GM12878 (cell line): ENCODE results near the gene IL33. TPM values are rescaled to one million over a fixed set of nuclear protein-coding genes. Genes with fewer than 3 reads are reported as not detected.

Experiments used
- ATAC-seq: fragments of 200-7000 bp; cut with Tn5 transposase; 3 replicates; pipeline ENCODE4 v1.9.1; 2020; ENCODE audit warnings: mild to moderate bottlenecking, moderate library complexity
- BruUV-seq: library from RNA; stranded (reverse); fragments of 400-500 nt; replicated peaks from 2 replicates; lab custom pipeline; 2021; lab: Mats Ljungman, UMichigan
- CTCF ChIA-PET: fragments of 300-600 bp; sonication (Branson Sonifier 250); formaldehyde crosslinking; extraction: SDS; loops from one replicate; lab custom pipeline; 2021; ENCODE audit warnings: inconsistent platforms; lab: Yijun Ruan, JAX
- POLR2A ChIA-PET: fragments of 350-600 bp; formaldehyde crosslinking; extraction: SDS; loops from one replicate; lab custom pipeline; 2021; ENCODE audit warnings: inconsistent platforms; lab: Charles Lee
- RAD21 ChIA-PET: fragments of 300-600 bp; sonication (Branson Sonifier 250); formaldehyde crosslinking; loops from one replicate; lab custom pipeline; 2023; ENCODE audit warnings: antibody characterized with exemption; ENCODE audit not compliant: unreplicated experiment; lab: Charles Lee
- SMC1A ChIA-PET: fragments of 300-600 bp; sonication (Branson Sonifier 250); formaldehyde crosslinking; loops from one replicate; lab custom pipeline; 2023; ENCODE audit not compliant: unreplicated experiment, uncharacterized antibody; lab: Charles Lee
- DNase-seq: peaks from one replicate; pipeline ENCODE4 v3.0.0-alpha.2; 2011; ENCODE audit warnings: low read depth, low spot score
- FAIRE-seq: peaks from 3 replicates; lab custom pipeline; 2011; peaks lifted over from hg19 to GRCh38; lab: Jason Lieb, UNC
- H2AFZ ChIP-seq: 2 replicates; pipeline ENCODE4 v1.6.0; 2011; ENCODE audit warnings: low read depth, low read length, control low read depth; ENCODE audit not compliant: control insufficient read depth
- H3K27ac ChIP-seq: 2 replicates; pipeline ENCODE4 v1.5.1; 2011; ENCODE audit warnings: control low read depth; ENCODE audit not compliant: control insufficient read depth, insufficient read depth
- H3K27me3 ChIP-seq, 2 experiments: replicated peaks in 1 of 2; 2 replicates each; pipeline versions ENCODE4 v1.6.0 to v1.6.1; 2011; ENCODE audit warnings: low read length in 1 of 2; ENCODE audit not compliant: control insufficient read depth in 2 of 2, insufficient read depth in 2 of 2
- H3K36me3 ChIP-seq, 2 experiments: 2 replicates each; pipeline ENCODE4 v1.5.1; 2011; ENCODE audit warnings: low read length in 1 of 2; ENCODE audit not compliant: control insufficient read depth in 2 of 2, insufficient read depth in 2 of 2
- H3K4me1 ChIP-seq: 2 replicates; pipeline ENCODE4 v1.6.1; 2011; ENCODE audit warnings: mild to moderate bottlenecking, low read length, moderate library complexity, mixed read lengths; ENCODE audit not compliant: control insufficient read depth, insufficient read depth
- H3K4me2 ChIP-seq: 2 replicates; pipeline ENCODE4 v1.6.0; 2011; ENCODE audit warnings: control low read depth; ENCODE audit not compliant: control insufficient read depth, insufficient read depth
- H3K4me3 ChIP-seq: fragments of 200-600 bp; sonication (generic); 2 replicates; pipeline ENCODE4 v1.5.1; 2016
- H3K79me2 ChIP-seq: 2 replicates; pipeline ENCODE4 v1.6.0; 2011; ENCODE audit warnings: low read length; ENCODE audit not compliant: control insufficient read depth, insufficient read depth
- H3K9ac ChIP-seq: 2 replicates; pipeline ENCODE4 v1.8.0; 2011; ENCODE audit warnings: low read length, control low read depth, mixed read lengths; ENCODE audit not compliant: control insufficient read depth, insufficient read depth
- H3K9me3 ChIP-seq: replicated peaks from 3 replicates; pipeline ENCODE4 v1.5.1; 2011; ENCODE audit warnings: mild to moderate bottlenecking, low read length; ENCODE audit not compliant: control insufficient read depth, insufficient read depth
- H4K20me1 ChIP-seq: 2 replicates; pipeline ENCODE4 v1.6.0; 2011; ENCODE audit not compliant: control insufficient read depth, insufficient read depth
- ATF7 ChIP-seq: fragments of 450-650 bp; IDR thresholded peaks from 2 replicates; pipeline ENCODE4 v1.6.1; 2016; ENCODE audit warnings: low read depth, mild to moderate bottlenecking
- E2F4 ChIP-seq: IDR thresholded peaks from 2 replicates; pipeline ENCODE4 v1.6.1; 2012; ENCODE audit warnings: low read depth, low read length, improper control_type of control experiment
- FOS ChIP-seq: IDR thresholded peaks from 3 replicates; pipeline ENCODE4 v1.6.1; 2011; ENCODE audit warnings: borderline replicate concordance; ENCODE audit not compliant: insufficient read length; ENCODE audit errors: extremely low read depth
- FOXM1 ChIP-seq: IDR thresholded peaks from 2 replicates; pipeline ENCODE4 v1.6.1; 2012; ENCODE audit warnings: low read depth, mild to moderate bottlenecking, inconsistent platforms, low read length, moderate library complexity
- KDM1A ChIP-seq: fragments of 200-600 bp; sonication (generic); IDR thresholded peaks from 2 replicates; pipeline ENCODE4 v1.6.1; 2016; ENCODE audit warnings: borderline replicate concordance
- LARP7 ChIP-seq: fragments of 450-650 bp; IDR thresholded peaks from 2 replicates; pipeline ENCODE4 v1.6.1; 2017; ENCODE audit warnings: mild to moderate bottlenecking
- NFYA ChIP-seq: IDR thresholded peaks from 2 replicates; pipeline ENCODE4 v1.6.1; 2011; ENCODE audit warnings: low read depth, mild to moderate bottlenecking, low read length, improper control_type of control experiment, borderline replicate concordance
- NFYB ChIP-seq: IDR thresholded peaks from 2 replicates; pipeline ENCODE4 v1.6.1; 2011; ENCODE audit warnings: low read depth, mild to moderate bottlenecking, low read length, improper control_type of control experiment, moderate library complexity; ENCODE audit not compliant: insufficient read depth
- NR2C1 ChIP-seq: fragments of 450-650 bp; IDR thresholded peaks from 2 replicates; pipeline ENCODE4 v1.6.1; 2017; ENCODE audit warnings: antibody characterized with exemption, mild to moderate bottlenecking, moderate library complexity
- PAX8 ChIP-seq: fragments of 450-650 bp; IDR thresholded peaks from 2 replicates; pipeline ENCODE4 v1.6.1; 2017; ENCODE audit warnings: mild to moderate bottlenecking, moderate library complexity
- PRDM15 ChIP-seq: fragments of 450-650 bp; formaldehyde crosslinking; IDR thresholded peaks from 2 replicates; pipeline ENCODE4 v1.4.0; 2020; ENCODE audit warnings: mild to moderate bottlenecking, moderate library complexity
- RELA ChIP-seq: fragments of 450-650 bp; IDR thresholded peaks from 2 replicates; pipeline ENCODE4 v1.8.0; 2014; ENCODE audit warnings: borderline replicate concordance; ENCODE audit not compliant: partially characterized antibody
- RELB ChIP-seq: fragments of 450-650 bp; IDR thresholded peaks from 2 replicates; pipeline ENCODE4 v1.6.1; 2017; ENCODE audit warnings: low read depth, mild to moderate bottlenecking, moderate library complexity
- RFX5 ChIP-seq: IDR thresholded peaks from 2 replicates; pipeline ENCODE4 v1.6.1; 2011; ENCODE audit warnings: low read depth, low read length, improper control_type of control experiment
- SP1 ChIP-seq: IDR thresholded peaks from one replicate; pipeline ENCODE4 v1.6.1; 2011; ENCODE audit warnings: low read depth, low read length
- SPI1 ChIP-seq: IDR thresholded peaks from 2 replicates; pipeline ENCODE4 v1.6.1; 2011; ENCODE audit warnings: low read depth, mild to moderate bottlenecking, low read length, moderate library complexity, borderline replicate concordance; ENCODE audit not compliant: insufficient read depth
- SREBF2 ChIP-seq: IDR thresholded peaks from 2 replicates; pipeline ENCODE4 v1.6.1; 2012; ENCODE audit warnings: mild to moderate bottlenecking, low read length
- SUZ12 ChIP-seq: fragments of 200-600 bp; sonication (generic); IDR thresholded peaks from one replicate; pipeline ENCODE4 v1.6.1; 2018; ENCODE audit warnings: antibody characterized with exemption, mild to moderate bottlenecking; ENCODE audit not compliant: unreplicated experiment
- WRNIP1 ChIP-seq: IDR thresholded peaks from 2 replicates; pipeline ENCODE4 v1.6.1; 2011; ENCODE audit warnings: low read depth, low read length, improper control_type of control experiment, borderline replicate concordance
- ZNF24 ChIP-seq: fragments of 450-650 bp; IDR thresholded peaks from 2 replicates; pipeline ENCODE4 v1.6.1; 2017; ENCODE audit warnings: antibody characterized with exemption, mild to moderate bottlenecking
- WGBS: methylation state at CpG from one replicate; pipeline ENCODE4 v1.1.6; 2016; ENCODE audit warnings: low lambda C conversion rate; ENCODE audit not compliant: insufficient replicate concordance, insufficient coverage; ENCODE audit errors: missing lambda C conversion rate; 5-methylcytosine and 5-hydroxymethylcytosine counted together
- in situ Hi-C: fragments of 300-500 bp; cut with MboI; formaldehyde crosslinking; loops from 9 replicates; pipeline ENCODE4 v1.14.3; 2018; ENCODE audit warnings: mixed read lengths
- intact Hi-C: fragments of 100-400 bp; cut with micrococcal nuclease; formaldehyde crosslinking; loops from one replicate; pipeline ENCODE4 v1.14.2; 2022; ENCODE audit not compliant: unreplicated experiment
- polyA plus RNA-seq, 11 experiments: library from polyadenylated mRNA; depleted of rRNA in 4 of 11; unstranded in 6 of 11; stranded (reverse) in 5 of 11; fragments of >200 nt; fragmentation: Nextera tagmentation in 4 of 11; fragmentation: Illumina TruSeq in 1 of 11; extraction: Ambion mirVana in 4 of 11; extraction: Trizol in 1 of 11; gene quantifications; 1 replicate in 1 of 11; 2 replicates in 10 of 11; pipeline versions ENCODE4 v1.2.1 to v1.2.3, GENCODE V29; 2011 to 2016; ENCODE audit warnings: inconsistent platforms in 2 of 11, missing spikeins in 2 of 11, low read depth in 1 of 11
- total RNA-seq, 4 experiments: library from RNA; depleted of rRNA in 3 of 4; stranded (reverse); fragments of >200 nt in 3 of 4; fragmentation: Illumina TruSeq in 1 of 4; extraction: Trizol in 1 of 4; gene quantifications; 2 replicates each; pipeline versions ENCODE4 v1.2.1 to v1.2.3, GENCODE V29; 2013 to 2021

The IL33 gene
- total and polyA plus RNA-seq, 10 of the 15 experiments (the other 5 are each of a cell fraction or from before 2014, with no cell fraction given) = not detected

GRCh38 chr9:6271508-6272228 lies 56.1 kb downstream of the IL33 start:
- H3K27me3 ChIP-seq = no peaks in the 10 kb centered on the region; a peak in 1 of 4 replicates
- in situ Hi-C loops = no loop called here
- RAD21 ChIA-PET = interaction anchor here (1.1 kb wide), 1 partner anchor 35 kb away, joined by 3 read pairs; no protein-coding TSS in a partner anchor
- no peak overlapping the region for H3K9ac ChIP-seq
- no peaks in the 10 kb centered on the region for H3K79me2 ChIP-seq
- H3K4me2 ChIP-seq = no peak overlapping the region
- POLR2A ChIA-PET = no interaction called here
- ATAC-seq = no peak
- BruUV-seq = no TSS peak
- no peak overlapping the region for H3K4me3 ChIP-seq
- WGBS = 58% methylated on average over 3 of the region's 3 CpGs
- H4K20me1 ChIP-seq = no peaks in the 10 kb centered on the region
- no peak overlapping the region for H2AFZ ChIP-seq
- H3K4me1 ChIP-seq = no peaks in the 10 kb centered on the region
- TF ChIP-seq E2F4 (no peak), SUZ12 (no peak), SP1 (no peak), FOS (no peak), WRNIP1 (no peak), LARP7 (no peak), RELA (no peak), ZNF24 (no peak), SPI1 (no peak), RELB (no peak), PRDM15 (no peak), RFX5 (no peak), KDM1A (no peak), NFYB (no peak), NR2C1 (no peak), NFYA (no peak), FOXM1 (no peak), PAX8 (no peak), ATF7 (no peak), SREBF2 (no peak)
- SMC1A ChIA-PET = no interaction called here
- intact Hi-C loops = no loop called here
- CTCF ChIA-PET = no interaction called here
- no peak overlapping the region for H3K27ac ChIP-seq
- FAIRE-seq = no peak
- no peaks in the 10 kb centered on the region for H3K36me3 ChIP-seq
- H3K9me3 ChIP-seq = no peaks in the 10 kb centered on the region
- no peak for DNase-seq
